ENCODE measurements around the gene PLA2G6.

PLA2G6 gene

GRCh38 chr22:38126928-38127668, 54.5 kb downstream of the PLA2G6 start:
- no peak overlapping the region for H3K9ac ChIP-seq (ENCODE audit: low read depth, low read length)
- H3K27me3 ChIP-seq (ENCODE audit: insufficient read depth, low read length, poor library complexity) = no peaks in the 10 kb centered on the region
- H3K4me2 ChIP-seq (ENCODE audit: insufficient read depth, low read length) = no peak overlapping the region
- no peaks in the 10 kb centered on the region for H3K79me2 ChIP-seq (ENCODE audit: insufficient read depth, low read length)
- H3K4me1 ChIP-seq (ENCODE audit: insufficient read depth, low read length) = peaks cover 17% of the 10 kb centered on the region
- no peak for ATAC-seq (ENCODE audit: insufficient read depth, low read depth)
- H2AFZ ChIP-seq (ENCODE audit: low read depth, low read length) = no peak overlapping the region
- no peak overlapping the region for H3K4me3 ChIP-seq (ENCODE audit: low read depth in 1 of 2, low read length in 2 of 2)
- no peak for DNase-seq
- no peak for TF ChIP-seq EZH2 (IDR thresholded peaks at IDR 0.05; ENCODE audit: borderline replicate concordance, low read depth, low read length, severe bottlenecking)
- TF ChIP-seq CTCF (IDR thresholded peaks at IDR 0.05; ENCODE audit: borderline replicate concordance, extremely low read depth, low read length, poor library complexity, severe bottlenecking) = no peak
- H3K27ac ChIP-seq (ENCODE audit: low read length) = no peak overlapping the region
- H4K20me1 ChIP-seq (ENCODE audit: insufficient read depth, low read length) = peaks cover 8% of the 10 kb centered on the region; the same call in 1 of the 2 replicates
- H3K9me3 ChIP-seq (ENCODE audit: insufficient read depth, low read length, severe bottlenecking) = no peaks in the 10 kb centered on the region
- H3K36me3 ChIP-seq (ENCODE audit: insufficient read depth, low read length) = peaks cover 60% of the 10 kb centered on the region

GRCh38 chr22:38125751-38126201, 55.9 kb downstream of the PLA2G6 start:
- no peak overlapping the region for H3K9ac ChIP-seq (ENCODE audit: low read depth, low read length)

GRCh38 chr22:38125038-38125610, 56.5 kb downstream of the PLA2G6 start:
- Histone ChIP-seq H2AFZ (ENCODE audit: low read depth, low read length) (no peak overlapping the region), H3K4me1 (ENCODE audit: insufficient read depth, low read length) (peaks cover 17% of the 10 kb centered on the region), H3K27ac (ENCODE audit: low read length) (peak overlapping the region; percentile 63; the same call in 1 of the 2 replicates), H3K79me2 (ENCODE audit: insufficient read depth, low read length) (no peaks in the 10 kb centered on the region), H3K27me3 (ENCODE audit: insufficient read depth, low read length, poor library complexity) (no peaks in the 10 kb centered on the region), H3K4me3 (ENCODE audit: low read depth in 1 of 2, low read length in 2 of 2) (no peak overlapping the region), H3K4me2 (ENCODE audit: insufficient read depth, low read length) (no peak overlapping the region), H3K9ac (ENCODE audit: low read depth, low read length) (no peak overlapping the region), H4K20me1 (ENCODE audit: insufficient read depth, low read length) (peaks cover 8% of the 10 kb centered on the region; the same call in 1 of the 2 replicates), H3K36me3 (ENCODE audit: insufficient read depth, low read length) (peaks cover 52% of the 10 kb centered on the region), H3K9me3 (ENCODE audit: insufficient read depth, low read length, severe bottlenecking) (no peaks in the 10 kb centered on the region)
- TF ChIP-seq EZH2 (IDR thresholded peaks at IDR 0.05; ENCODE audit: borderline replicate concordance, low read depth, low read length, severe bottlenecking) (no peak), CTCF (IDR thresholded peaks at IDR 0.05; ENCODE audit: borderline replicate concordance, extremely low read depth, low read length, poor library complexity, severe bottlenecking) (no peak)
- DNase-seq = no peak
- ATAC-seq (ENCODE audit: insufficient read depth, low read depth) = no peak

More at GRCh38 chr22:38125751-38126201, 55.9 kb downstream of the PLA2G6 start:
- DNase-seq = no peak
- Histone ChIP-seq H2AFZ (ENCODE audit: low read depth, low read length) (no peak overlapping the region), H3K4me1 (ENCODE audit: insufficient read depth, low read length) (peaks cover 17% of the 10 kb centered on the region), H3K27ac (ENCODE audit: low read length) (no peak overlapping the region), H3K27me3 (ENCODE audit: insufficient read depth, low read length, poor library complexity) (no peaks in the 10 kb centered on the region), H4K20me1 (ENCODE audit: insufficient read depth, low read length) (peaks cover 8% of the 10 kb centered on the region; the same call in 1 of the 2 replicates), H3K4me3 (ENCODE audit: low read depth in 1 of 2, low read length in 2 of 2) (no peak overlapping the region), H3K9me3 (ENCODE audit: insufficient read depth, low read length, severe bottlenecking) (no peaks in the 10 kb centered on the region), H3K4me2 (ENCODE audit: insufficient read depth, low read length) (no peak overlapping the region), H3K79me2 (ENCODE audit: insufficient read depth, low read length) (no peaks in the 10 kb centered on the region), H3K36me3 (ENCODE audit: insufficient read depth, low read length) (peaks cover 54% of the 10 kb centered on the region)
- TF ChIP-seq EZH2 (IDR thresholded peaks at IDR 0.05; ENCODE audit: borderline replicate concordance, low read depth, low read length, severe bottlenecking) = no peak
- ATAC-seq (ENCODE audit: insufficient read depth, low read depth) = no peak
